ENCODE results near the gene SPEN. TPM values are rescaled to one million over a fixed set of nuclear protein-coding genes. Genes with fewer than 3 reads are reported as not detected.

SPEN gene
- 16.4 and 27.1 TPM in 2 replicates for total RNA-seq

GRCh38 chr1:15847100-15847892 lies at the start of gene SPEN:
Gene SPEN (plus strand): TSS chr1:15847707. CDS start chr1:15848068, 361 bp downstream.

GRCh38 chr1:15807549-15807948 lies 40.0 kb upstream of the SPEN start, which contains the start of gene UQCRHL:
Gene UQCRHL (minus strand): TSS chr1:15807649. CDS start chr1:15807649, 0 bp downstream.

GRCh38 chr1:15975805-15976680 lies 128.5 kb downstream of the SPEN start, which contains the start of gene ZBTB17:
Gene ZBTB17 (minus strand): TSS chr1:15976101. CDS start chr1:15948495, 27,606 bp downstream.

Other genes starting within 250 kb of the SPEN start
- gene DDI2, start 230.2 kb upstream of the SPEN start, total RNA-seq: 14.3 and 17.9 TPM in 2 replicates
- 44.3 and 60.0 TPM in 2 replicates for gene PLEKHM2, start 163.4 kb upstream of the SPEN start, total RNA-seq
- 0.18 and 0.38 TPM in 2 replicates for gene SLC25A34, start 111.4 kb upstream of the SPEN start, total RNA-seq
- gene TMEM82, start 105.2 kb upstream of the SPEN start, total RNA-seq: not detected in 2 replicates
- 230 and 319 TPM in 2 replicates for gene FBLIM1, start 88.9 kb upstream of the SPEN start, total RNA-seq
- gene UQCRHL, start 40.1 kb upstream of the SPEN start, total RNA-seq: 13.7 and 14.3 TPM in 2 replicates
- gene ZBTB17, start 128.4 kb downstream of the SPEN start, total RNA-seq: 54.6 and 64.3 TPM in 2 replicates
- not detected in 2 replicates for gene SRARP, start 156.5 kb downstream of the SPEN start, total RNA-seq
- gene HSPB7, start 170.3 kb downstream of the SPEN start, total RNA-seq: 0.38 TPM in 1 of 2 replicates, not detected in the other
- not detected in 2 replicates for gene CLCNKA, start 174.3 kb downstream of the SPEN start, total RNA-seq
- not detected in 2 replicates for gene CLCNKB, start 196.1 kb downstream of the SPEN start, total RNA-seq
- gene FAM131C, start 225.9 kb downstream of the SPEN start, total RNA-seq: 0.09 TPM in 2 replicates

Measured in endothelial cell of coronary artery (primary cell).